PC-9 (cell line): ENCODE data around the gene ADAMTS16.

Experiments
- CTCF ChIP-seq: fragments of 200-600 bp; sonication (generic); conservative IDR thresholded peaks from 2 replicates; pipeline ENCODE4 v1.6.1; 2017; ENCODE audit warnings: mixed run types, antibody characterized with exemption, mild to moderate bottlenecking, moderate library complexity
- EZH2 ChIP-seq: fragments of 200-600 bp; sonication (generic); IDR thresholded peaks from 2 replicates; pipeline ENCODE4 v1.8.0; 2017; ENCODE audit warnings: antibody characterized with exemption, low read depth

GRCh38 chr5:5344051-5344571 is 204.0 kb downstream of the ADAMTS16 start:
- TF ChIP-seq CTCF (no peak), EZH2 (no peak)
